H1 (cell line): Measurements from ENCODE around the gene CNGA4. TPM values are rescaled to one million over a fixed set of nuclear protein-coding genes. Genes with fewer than 3 reads are reported as not detected.

Experiments
- BCL11A ChIP-seq, 2 experiments: IDR thresholded peaks; one replicate each; pipeline ENCODE4 v1.6.1; 2011; ENCODE audit warnings: low read depth in 2 of 2, low read length in 2 of 2, mild to moderate bottlenecking in 2 of 2
- CBX5 ChIP-seq: fragments of 300-800, 300-1000 bp; sonication (generic); IDR thresholded peaks from 2 replicates; pipeline ENCODE4 v1.7.1; 2016; ENCODE audit warnings: antibody characterized with exemption, low read length, low read depth
- CREB1 ChIP-seq: IDR thresholded peaks from 2 replicates; pipeline ENCODE4 v1.6.1; 2012; ENCODE audit warnings: inconsistent platforms
- GABPA ChIP-seq: IDR thresholded peaks from 2 replicates; pipeline ENCODE4 v1.6.1; 2011; ENCODE audit warnings: mild to moderate bottlenecking, low read length, moderate library complexity, borderline replicate concordance; ENCODE audit not compliant: insufficient read depth
- HDAC2 ChIP-seq, 2 experiments: fragments of 300-600 bp in 1 of 2; sonication (generic) in 1 of 2; IDR thresholded peaks; 2 replicates each; pipeline ENCODE4 v1.6.1; 2011 to 2012; ENCODE audit warnings: low read depth in 2 of 2, low read length in 2 of 2, mild to moderate bottlenecking in 2 of 2, moderate library complexity in 2 of 2, borderline replicate concordance in 1 of 2, inconsistent platforms in 1 of 2
- JUN ChIP-seq: IDR thresholded peaks from 2 replicates; pipeline ENCODE4 v1.6.1; 2011; ENCODE audit warnings: low read depth, mild to moderate bottlenecking, improper control_type of control experiment, low read length
- KDM1A ChIP-seq: fragments of 200-600, 300-600 bp; sonication (generic); IDR thresholded peaks from 2 replicates; pipeline ENCODE4 v1.7.1; 2016; ENCODE audit warnings: mild to moderate bottlenecking, low read length, borderline replicate concordance
- KDM4A ChIP-seq: IDR thresholded peaks from one replicate; pipeline ENCODE4 v1.7.1; 2012; ENCODE audit warnings: low read depth, mild to moderate bottlenecking, moderate library complexity, low read length, inconsistent platforms; ENCODE audit not compliant: severe bottlenecking
- PHF8 ChIP-seq: fragments of 200-600 bp; sonication (generic); conservative IDR thresholded peaks from 2 replicates; pipeline ENCODE4 v1.7.1; 2012; ENCODE audit warnings: low read depth, mild to moderate bottlenecking, inconsistent platforms, low read length, moderate library complexity
- POU5F1 ChIP-seq: IDR thresholded peaks from 2 replicates; pipeline ENCODE4 v1.6.1; 2011; ENCODE audit warnings: low read depth, mild to moderate bottlenecking, low read length, moderate library complexity
- RFX5 ChIP-seq: IDR thresholded peaks from 2 replicates; pipeline ENCODE4 v1.6.1; 2011; ENCODE audit warnings: low read depth, low read length, improper control_type of control experiment, borderline replicate concordance
- SIX5 ChIP-seq: IDR thresholded peaks from 2 replicates; pipeline ENCODE4 v1.6.1; 2011; ENCODE audit warnings: mild to moderate bottlenecking, low read depth, low read length
- SP1 ChIP-seq: IDR thresholded peaks from 2 replicates; pipeline ENCODE4 v1.6.1; 2011; ENCODE audit warnings: low read depth, low read length
- SP2 ChIP-seq: IDR thresholded peaks from 2 replicates; pipeline ENCODE4 v1.6.1; 2012; ENCODE audit warnings: mild to moderate bottlenecking, low read length, inconsistent platforms
- SP4 ChIP-seq: IDR thresholded peaks from 2 replicates; pipeline ENCODE4 v1.6.1; 2012; ENCODE audit warnings: low read length, inconsistent platforms
- polyA plus RNA-seq, 7 experiments: library from polyadenylated mRNA; depleted of rRNA in 3 of 7; stranded (reverse) in 5 of 7; unstranded in 2 of 7; fragments of >200 nt in 5 of 7; fragments of 200-250 nt in 2 of 7; gene quantifications; 1 replicate in 5 of 7; 2 replicates in 1 of 7; 4 replicates in 1 of 7; pipeline versions ENCODE4 v1.2.1 to v1.2.3, GENCODE V29; 2011 to 2013; ENCODE audit warnings: missing spikeins in 2 of 7, mixed read lengths in 2 of 7
- total RNA-seq: library from RNA; stranded (reverse); fragmentation: NEBNext Ultra II Directional; extraction: Animal tissue kit (Norgen Biotek cat#: 25700); gene quantifications from 2 replicates; pipeline ENCODE4 v1.2.1, GENCODE V29; 2021
- TF ChIP-seq, protein P1 (sequence below): IDR thresholded peaks from 2 replicates; pipeline ENCODE4 v1.6.1; 2011; ENCODE audit warnings: low read depth, mild to moderate bottlenecking, low read length; ENCODE audit not compliant: insufficient read depth
- TF ChIP-seq, protein P2 (sequence below): IDR thresholded peaks from 2 replicates; pipeline ENCODE4 v1.6.1; 2012; ENCODE audit warnings: low read length, inconsistent platforms

CNGA4 gene
- total and polyA plus RNA-seq, 2 of the 8 experiments (the other 6 are each of a cell fraction or from before 2014, with no cell fraction given): 0.29 TPM; not detected in 1

DNA sequence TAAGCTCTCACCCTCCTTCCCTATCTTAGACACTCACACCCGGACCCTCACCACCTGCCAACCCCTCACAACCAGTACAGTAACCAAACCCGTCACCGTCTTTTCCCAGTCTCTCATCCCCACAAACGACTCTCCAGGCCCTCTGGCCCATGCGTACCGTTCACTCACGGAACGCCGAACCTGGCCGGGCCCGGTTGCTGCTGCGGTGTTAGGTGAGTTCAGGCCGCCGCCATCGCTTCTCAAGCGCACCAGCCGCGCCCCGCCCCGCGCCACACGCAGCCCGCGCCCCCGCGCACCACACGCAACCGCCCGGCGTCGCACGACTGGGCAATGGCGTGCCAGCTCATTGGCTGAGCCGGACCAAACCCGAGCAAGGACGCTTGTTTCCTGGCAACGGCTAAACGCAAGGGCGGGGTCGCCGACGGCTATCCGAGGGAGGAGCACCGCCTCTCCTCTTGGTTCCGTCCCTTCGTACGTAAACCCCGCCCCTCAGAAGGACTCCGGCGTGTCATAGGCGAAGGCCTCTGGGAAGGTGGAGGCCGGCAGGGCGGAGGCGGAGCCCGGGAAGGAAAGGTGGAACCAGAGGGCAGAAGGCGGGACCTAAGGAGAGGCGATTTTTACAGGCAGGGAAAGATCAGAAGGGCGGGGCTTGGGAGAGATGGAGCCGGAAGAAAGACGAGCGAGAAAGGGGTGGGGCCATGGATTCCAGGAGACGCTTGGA is 4.3 kb upstream of the CNGA4 start, which contains the start of gene FHIP1B (continued):
- TF ChIP-seq SP1 (0 out of 2 replicates have a peak, but pooled peaks have one; percentile 7), GABPA (no peak), PHF8 (peak; percentile 66), HDAC2 (IDR thresholded peaks at IDR 0.05; ENCODE audit: borderline replicate concordance in 1 of 2, low read depth in 2 of 2, low read length in 2 of 2) (peak in 1 of 2 experiments; percentile 79; a peak in 1 of 4 replicates), SP4 (no peak), SIX5 (no peak), RFX5 (no peak), CBX5 (no peak), JUN (no peak), POU5F1 (no peak), CREB1 (peak; percentile 78; the same call in 1 of the 2 replicates), SP2 (no peak), KDM4A (peak; percentile 80), KDM1A (no peak), BCL11A (IDR thresholded peaks at IDR 0.05; ENCODE audit: low read depth in 2 of 2, low read length in 2 of 2) (no peak)
- TF ChIP-seq, protein P1, sequence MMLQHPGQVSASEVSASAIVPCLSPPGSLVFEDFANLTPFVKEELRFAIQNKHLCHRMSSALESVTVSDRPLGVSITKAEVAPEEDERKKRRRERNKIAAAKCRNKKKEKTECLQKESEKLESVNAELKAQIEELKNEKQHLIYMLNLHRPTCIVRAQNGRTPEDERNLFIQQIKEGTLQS: no peak
- TF ChIP-seq, protein P2, sequence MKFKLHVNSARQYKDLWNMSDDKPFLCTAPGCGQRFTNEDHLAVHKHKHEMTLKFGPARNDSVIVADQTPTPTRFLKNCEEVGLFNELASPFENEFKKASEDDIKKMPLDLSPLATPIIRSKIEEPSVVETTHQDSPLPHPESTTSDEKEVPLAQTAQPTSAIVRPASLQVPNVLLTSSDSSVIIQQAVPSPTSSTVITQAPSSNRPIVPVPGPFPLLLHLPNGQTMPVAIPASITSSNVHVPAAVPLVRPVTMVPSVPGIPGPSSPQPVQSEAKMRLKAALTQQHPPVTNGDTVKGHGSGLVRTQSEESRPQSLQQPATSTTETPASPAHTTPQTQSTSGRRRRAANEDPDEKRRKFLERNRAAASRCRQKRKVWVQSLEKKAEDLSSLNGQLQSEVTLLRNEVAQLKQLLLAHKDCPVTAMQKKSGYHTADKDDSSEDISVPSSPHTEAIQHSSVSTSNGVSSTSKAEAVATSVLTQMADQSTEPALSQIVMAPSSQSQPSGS: no peak
